Peyer's patch (tissue), 4 donors: ENCODE measurements around the gene CELF1. TPM values are rescaled to one million over a fixed set of nuclear protein-coding genes. Genes with fewer than 3 reads are reported as not detected.
A peak's percentile ranks its signal among the peaks of the same experiment; 100 is the strongest.
"Not testable (repeated sequence)": the region's sequence is repeated elsewhere in the genome, so short reads cannot be mapped to it uniquely, and the experiment has no call there.

ENCODE experiments used
- DNase-seq, 3 donors: peaks; one replicate each; pipeline ENCODE4 v3.0.0-alpha.2; 2017 to 2019
- H3K27ac ChIP-seq, 4 donors: fragments of 200-600 bp; sonication (generic); one replicate each; pipeline ENCODE4 v1.5.1; 2016 to 2019
- H3K27me3 ChIP-seq, 2 donors: fragments of 200-600 bp; sonication (generic); one replicate each; pipeline ENCODE4 v1.5.1; 2019
- H3K36me3 ChIP-seq, 3 donors: fragments of 200-600 bp; sonication (generic); one replicate each; pipeline ENCODE4 v1.5.1; 2016 to 2019
- H3K4me1 ChIP-seq, 4 donors: fragments of 200-600 bp; sonication (generic); one replicate each; pipeline ENCODE4 v1.5.1; 2016 to 2019
- H3K4me3 ChIP-seq, 4 donors: fragments of 200-600 bp; sonication (generic); 1 replicate in 3 of 4; 2 replicates in 1 of 4; pipeline ENCODE4 v1.5.1; 2016 to 2019; ENCODE audit warnings: mild to moderate bottlenecking in 1 of 4
- H3K9me3 ChIP-seq, 4 donors: fragments of 200-600 bp; sonication (generic); one replicate each; pipeline ENCODE4 v1.5.1; 2016 to 2019; ENCODE audit warnings: mild to moderate bottlenecking in 1 of 4
- POLR2A ChIP-seq, 2 donors: fragments of 450-650 bp; IDR thresholded peaks; one replicate each; pipeline ENCODE4 v1.5.1; 2017; ENCODE audit warnings: antibody characterized with exemption in 2 of 2, mild to moderate bottlenecking in 2 of 2, moderate library complexity in 2 of 2
- total RNA-seq, 4 donors: library from RNA; depleted of rRNA; stranded (reverse); fragments of >200 nt; gene quantifications; one replicate each; pipeline ENCODE4 v1.1.0, GENCODE V29; 2016
- TF ChIP-seq, protein P1 (sequence below), 6 experiments: fragments of 450-650 bp in 4 of 6; fragments of 200-600 bp in 2 of 6; sonication (generic) in 1 of 6; IDR thresholded peaks; one replicate each; pipeline ENCODE4 v1.5.1; 2017 to 2019; ENCODE audit warnings: antibody characterized with exemption in 6 of 6, mild to moderate bottlenecking in 3 of 6, moderate library complexity in 1 of 6

Gene CELF1
- total RNA-seq, 4 donors from 2014 or later = 90.7 to 134 (median 121) TPM

GRCh38 chr11:47454258-47454671 is 98.7 kb downstream of the CELF1 start:
- H3K9me3 ChIP-seq, H3K4me3 ChIP-seq: not testable (repeated sequence)

GRCh38 chr11:47453365-47453764 is 99.6 kb downstream of the CELF1 start:
- H3K4me1 ChIP-seq = no peaks in the 10 kb centered on the region
- no peaks in the 10 kb centered on the region for H3K9me3 ChIP-seq
- H3K36me3 ChIP-seq = no peaks in the 10 kb centered on the region
- TF ChIP-seq, protein P1, sequence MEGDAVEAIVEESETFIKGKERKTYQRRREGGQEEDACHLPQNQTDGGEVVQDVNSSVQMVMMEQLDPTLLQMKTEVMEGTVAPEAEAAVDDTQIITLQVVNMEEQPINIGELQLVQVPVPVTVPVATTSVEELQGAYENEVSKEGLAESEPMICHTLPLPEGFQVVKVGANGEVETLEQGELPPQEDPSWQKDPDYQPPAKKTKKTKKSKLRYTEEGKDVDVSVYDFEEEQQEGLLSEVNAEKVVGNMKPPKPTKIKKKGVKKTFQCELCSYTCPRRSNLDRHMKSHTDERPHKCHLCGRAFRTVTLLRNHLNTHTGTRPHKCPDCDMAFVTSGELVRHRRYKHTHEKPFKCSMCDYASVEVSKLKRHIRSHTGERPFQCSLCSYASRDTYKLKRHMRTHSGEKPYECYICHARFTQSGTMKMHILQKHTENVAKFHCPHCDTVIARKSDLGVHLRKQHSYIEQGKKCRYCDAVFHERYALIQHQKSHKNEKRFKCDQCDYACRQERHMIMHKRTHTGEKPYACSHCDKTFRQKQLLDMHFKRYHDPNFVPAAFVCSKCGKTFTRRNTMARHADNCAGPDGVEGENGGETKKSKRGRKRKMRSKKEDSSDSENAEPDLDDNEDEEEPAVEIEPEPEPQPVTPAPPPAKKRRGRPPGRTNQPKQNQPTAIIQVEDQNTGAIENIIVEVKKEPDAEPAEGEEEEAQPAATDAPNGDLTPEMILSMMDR (IDR thresholded peaks at IDR 0.05) = no peak
- no peak for TF ChIP-seq POLR2A (IDR thresholded peaks at IDR 0.05)
- DNase-seq = no peak
- no peak overlapping the region for H3K4me3 ChIP-seq
- no peaks in the 10 kb centered on the region for H3K27me3 ChIP-seq
- no peak overlapping the region for H3K27ac ChIP-seq

More at GRCh38 chr11:47454258-47454671, 98.7 kb downstream of the CELF1 start:
- H3K27ac ChIP-seq, H3K36me3 ChIP-seq, H3K4me1 ChIP-seq, H3K27me3 ChIP-seq: not testable (repeated sequence)
- TF ChIP-seq, protein P1 (IDR thresholded peaks at IDR 0.05) = peak; percentile 21 to 76 (median 72)
- peak in 2 of 3 donors; percentile 71 to 89 for DNase-seq

GRCh38 chr11:47451990-47452389 is 100.9 kb downstream of the CELF1 start:
- no peaks in the 10 kb centered on the region for H3K36me3 ChIP-seq
- H3K27me3 ChIP-seq = no peaks in the 10 kb centered on the region
- H3K9me3 ChIP-seq = no peaks in the 10 kb centered on the region
- H3K4me1 ChIP-seq = no peaks in the 10 kb centered on the region
- H3K4me3 ChIP-seq = no peak overlapping the region
- TF ChIP-seq POLR2A (IDR thresholded peaks at IDR 0.05) = no peak
- TF ChIP-seq, protein P1 (IDR thresholded peaks at IDR 0.05) = no peak
- DNase-seq = no peak
- H3K27ac ChIP-seq = no peak overlapping the region

DNA sequence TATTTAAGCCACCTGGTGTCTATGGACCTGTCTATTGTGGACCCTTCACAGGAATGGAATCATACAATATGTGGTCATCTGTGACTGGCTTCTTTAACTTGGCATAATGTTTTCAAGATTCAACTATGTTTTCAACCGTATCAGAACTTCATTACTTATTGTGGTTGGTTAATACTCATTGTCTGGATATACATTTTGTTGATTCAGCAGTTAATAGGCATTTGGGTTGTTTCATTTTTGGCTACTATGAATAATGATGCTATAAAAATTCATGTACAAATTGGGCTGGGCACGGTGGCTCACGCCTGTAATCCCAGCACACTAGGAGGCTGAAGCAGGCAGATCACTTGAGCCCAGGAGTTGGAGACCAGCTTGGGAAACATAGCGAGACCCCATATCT is 101.5 kb downstream of the CELF1 start:
- no peak overlapping the region for H3K4me3 ChIP-seq
- H3K27me3 ChIP-seq = no peaks in the 10 kb centered on the region
- TF ChIP-seq, protein P1 (IDR thresholded peaks at IDR 0.05) = no peak
- no peak for TF ChIP-seq POLR2A (IDR thresholded peaks at IDR 0.05)
- H3K27ac ChIP-seq = no peak overlapping the region
- H3K4me1 ChIP-seq = no peaks in the 10 kb centered on the region
- DNase-seq = no peak
- no peaks in the 10 kb centered on the region for H3K9me3 ChIP-seq
- H3K36me3 ChIP-seq = no peaks in the 10 kb centered on the region

GRCh38 chr11:47449541-47449940 is 103.4 kb downstream of the CELF1 start:
- no peak for DNase-seq

More at GRCh38 chr11:47449541-47449940, 103.4 kb downstream of the CELF1 start:
- no peaks in the 10 kb centered on the region for H3K4me1 ChIP-seq
- H3K27ac ChIP-seq = no peak overlapping the region
- H3K4me3 ChIP-seq = no peak overlapping the region
- H3K36me3 ChIP-seq = no peaks in the 10 kb centered on the region
- H3K9me3 ChIP-seq = no peaks in the 10 kb centered on the region
- H3K27me3 ChIP-seq = no peaks in the 10 kb centered on the region
- TF ChIP-seq, protein P1 (IDR thresholded peaks at IDR 0.05) = no peak
- no peak for TF ChIP-seq POLR2A (IDR thresholded peaks at IDR 0.05)
